SK-N-SH treated with all-trans-retinoic acid at 6 μM for 48 hours (cell line): Measurements from ENCODE around the gene CAMSAP2.

Source experiments
- ATAC-seq: fragments of 200-7000 bp; cut with Tn5 transposase; 3 replicates; pipeline ENCODE4 v1.9.1; 2020; ENCODE audit warnings: mild to moderate bottlenecking, moderate library complexity
- ARNTL ChIP-seq: fragments of 450-650 bp; formaldehyde crosslinking; IDR thresholded peaks from 2 replicates; pipeline ENCODE4 v1.5.0; 2020; ENCODE audit warnings: low read depth, mild to moderate bottlenecking, moderate library complexity, borderline replicate concordance
- BACH2 ChIP-seq: fragments of 250-450 bp; sonication (Bioruptor Pico); IDR thresholded peaks from 2 replicates; pipeline ENCODE4 v1.9.0; 2021; ENCODE audit warnings: mild to moderate bottlenecking, borderline replicate concordance
- CSDC2 ChIP-seq: fragments of 250-450 bp; sonication (Bioruptor Pico); IDR thresholded peaks from 2 replicates; pipeline ENCODE4 v1.5.0; 2020; ENCODE audit warnings: mild to moderate bottlenecking, moderate library complexity
- ESRRG ChIP-seq: fragments of 250-450 bp; sonication (Bioruptor Pico); IDR thresholded peaks from 2 replicates; pipeline ENCODE4 v1.6.1; 2021; ENCODE audit warnings: mild to moderate bottlenecking
- ISL1 ChIP-seq: fragments of 250-450 bp; sonication (Bioruptor Pico); IDR thresholded peaks from 2 replicates; pipeline ENCODE4 v2.1.2; 2022; ENCODE audit warnings: mild to moderate bottlenecking, moderate library complexity
- OSR1 ChIP-seq: fragments of 250-450 bp; sonication (Bioruptor Pico); IDR thresholded peaks from 2 replicates; pipeline ENCODE4 v1.8.0; 2022; ENCODE audit warnings: moderate library complexity, mild to moderate bottlenecking, inconsistent platforms
- PPARA ChIP-seq: fragments of 250-450 bp; sonication (Bioruptor Pico); IDR thresholded peaks from 2 replicates; pipeline ENCODE4 v1.5.0; 2020; ENCODE audit warnings: mild to moderate bottlenecking, borderline replicate concordance
- RARB ChIP-seq: fragments of 250-450 bp; sonication (Bioruptor Pico); IDR thresholded peaks from 2 replicates; pipeline ENCODE4 v1.8.0; 2021; ENCODE audit warnings: mild to moderate bottlenecking, moderate library complexity
- SNAI2 ChIP-seq: fragments of 250-450 bp; sonication (Bioruptor Pico); IDR thresholded peaks from 2 replicates; pipeline ENCODE4 v1.5.0; 2020; ENCODE audit warnings: mild to moderate bottlenecking, moderate library complexity
- ZFP3 ChIP-seq: fragments of 250-450 bp; sonication (Bioruptor Pico); IDR thresholded peaks from 2 replicates; pipeline ENCODE4 v1.5.0; 2020; ENCODE audit warnings: mild to moderate bottlenecking, moderate library complexity
- ZFP30 ChIP-seq: fragments of 450-650 bp; formaldehyde crosslinking; IDR thresholded peaks from 2 replicates; pipeline ENCODE4 v1.5.0; 2022; ENCODE audit warnings: mild to moderate bottlenecking, moderate library complexity
- ZNF70 ChIP-seq: fragments of 450-650 bp; formaldehyde crosslinking; IDR thresholded peaks from 2 replicates; pipeline ENCODE4 v1.5.0; 2020; ENCODE audit warnings: mild to moderate bottlenecking, moderate library complexity
- ZNF8 ChIP-seq: fragments of 450-650 bp; formaldehyde crosslinking; IDR thresholded peaks from 2 replicates; pipeline ENCODE4 v1.5.0; 2020; ENCODE audit warnings: mild to moderate bottlenecking, moderate library complexity
- TF ChIP-seq, protein P1 (sequence below): fragments of 250-450 bp; sonication (Bioruptor Pico); IDR thresholded peaks from 2 replicates; pipeline ENCODE4 v1.8.0; 2020; ENCODE audit warnings: mild to moderate bottlenecking, moderate library complexity, borderline replicate concordance
- TF ChIP-seq, protein P2 (sequence below): fragments of 250-450 bp; sonication (Bioruptor Pico); IDR thresholded peaks from 2 replicates; pipeline ENCODE4 v1.5.0; 2020; ENCODE audit warnings: mild to moderate bottlenecking, moderate library complexity
- TF ChIP-seq, protein P3 (sequence below): fragments of 250-450 bp; sonication (Bioruptor Pico); IDR thresholded peaks from 2 replicates; pipeline ENCODE4 v1.8.0; 2021; ENCODE audit warnings: low read depth, mild to moderate bottlenecking, moderate library complexity, borderline replicate concordance
- TF ChIP-seq, protein P4 (sequence below): fragments of 250-450 bp; sonication (Bioruptor Pico); IDR thresholded peaks from 2 replicates; pipeline ENCODE4 v1.5.1; 2020; ENCODE audit warnings: low read depth, mild to moderate bottlenecking, moderate library complexity
- TF ChIP-seq, protein P5 (sequence below): fragments of 250-450 bp; sonication (Bioruptor Pico); IDR thresholded peaks from 2 replicates; pipeline ENCODE4 v1.5.1; 2021; ENCODE audit warnings: mild to moderate bottlenecking, moderate library complexity

The CAMSAP2 gene

DNA sequence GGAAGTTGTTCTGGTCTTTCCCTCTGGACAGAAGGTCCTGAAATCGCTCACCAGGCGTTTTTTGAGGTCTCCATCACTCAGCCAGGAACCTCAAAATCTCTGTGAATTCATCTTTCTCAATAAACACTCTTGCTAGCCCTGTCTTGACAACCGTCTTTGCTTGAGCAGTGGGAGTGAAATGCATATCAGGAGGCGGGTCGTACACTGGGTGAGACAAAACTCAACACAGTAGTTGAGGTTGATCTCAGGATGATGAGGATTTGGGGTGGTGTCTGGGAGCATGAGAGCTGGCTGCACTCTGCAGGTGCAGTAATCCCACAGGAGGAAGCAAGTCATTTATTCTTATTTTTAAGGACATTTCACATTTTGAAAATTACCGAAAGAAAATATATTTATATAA lies 136.0 kb downstream of the CAMSAP2 start:
- ATAC-seq = no peak
- no peak for TF ChIP-seq OSR1
- TF ChIP-seq, protein P1, sequence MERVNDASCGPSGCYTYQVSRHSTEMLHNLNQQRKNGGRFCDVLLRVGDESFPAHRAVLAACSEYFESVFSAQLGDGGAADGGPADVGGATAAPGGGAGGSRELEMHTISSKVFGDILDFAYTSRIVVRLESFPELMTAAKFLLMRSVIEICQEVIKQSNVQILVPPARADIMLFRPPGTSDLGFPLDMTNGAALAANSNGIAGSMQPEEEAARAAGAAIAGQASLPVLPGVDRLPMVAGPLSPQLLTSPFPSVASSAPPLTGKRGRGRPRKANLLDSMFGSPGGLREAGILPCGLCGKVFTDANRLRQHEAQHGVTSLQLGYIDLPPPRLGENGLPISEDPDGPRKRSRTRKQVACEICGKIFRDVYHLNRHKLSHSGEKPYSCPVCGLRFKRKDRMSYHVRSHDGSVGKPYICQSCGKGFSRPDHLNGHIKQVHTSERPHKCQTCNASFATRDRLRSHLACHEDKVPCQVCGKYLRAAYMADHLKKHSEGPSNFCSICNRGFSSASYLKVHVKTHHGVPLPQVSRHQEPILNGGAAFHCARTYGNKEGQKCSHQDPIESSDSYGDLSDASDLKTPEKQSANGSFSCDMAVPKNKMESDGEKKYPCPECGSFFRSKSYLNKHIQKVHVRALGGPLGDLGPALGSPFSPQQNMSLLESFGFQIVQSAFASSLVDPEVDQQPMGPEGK = no peak
- no peak for TF ChIP-seq ARNTL (CRISPR knock-in tag)

DNA sequence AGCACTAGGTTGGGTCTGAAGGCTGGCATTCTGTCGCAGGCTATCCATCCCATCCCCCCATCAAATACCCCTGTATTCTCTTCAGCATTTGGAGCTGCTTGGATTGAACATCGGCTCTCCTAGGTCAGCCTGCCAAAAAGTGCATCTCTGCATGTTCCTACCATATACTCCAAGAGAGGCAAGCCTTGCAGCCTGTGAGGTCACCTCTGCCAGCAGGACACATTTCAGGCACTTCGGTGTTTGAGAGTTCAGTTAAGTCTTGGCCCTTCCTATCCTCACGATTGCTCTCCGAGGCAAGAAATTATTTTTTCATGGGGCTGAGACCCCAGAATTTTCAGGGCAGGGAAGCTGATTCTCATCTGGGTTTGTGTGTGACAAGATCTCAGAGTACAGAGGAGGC lies 136.7 kb downstream of the CAMSAP2 start:
- TF ChIP-seq ZNF70 (CRISPR knock-in tag) (no peak), PPARA (CRISPR knock-in tag) (no peak), ZFP3 (CRISPR knock-in tag) (no peak), ESRRG (CRISPR knock-in tag) (no peak), BACH2 (CRISPR knock-in tag) (no peak), RARB (CRISPR knock-in tag) (no peak), CSDC2 (no peak)
- TF ChIP-seq, protein P2, sequence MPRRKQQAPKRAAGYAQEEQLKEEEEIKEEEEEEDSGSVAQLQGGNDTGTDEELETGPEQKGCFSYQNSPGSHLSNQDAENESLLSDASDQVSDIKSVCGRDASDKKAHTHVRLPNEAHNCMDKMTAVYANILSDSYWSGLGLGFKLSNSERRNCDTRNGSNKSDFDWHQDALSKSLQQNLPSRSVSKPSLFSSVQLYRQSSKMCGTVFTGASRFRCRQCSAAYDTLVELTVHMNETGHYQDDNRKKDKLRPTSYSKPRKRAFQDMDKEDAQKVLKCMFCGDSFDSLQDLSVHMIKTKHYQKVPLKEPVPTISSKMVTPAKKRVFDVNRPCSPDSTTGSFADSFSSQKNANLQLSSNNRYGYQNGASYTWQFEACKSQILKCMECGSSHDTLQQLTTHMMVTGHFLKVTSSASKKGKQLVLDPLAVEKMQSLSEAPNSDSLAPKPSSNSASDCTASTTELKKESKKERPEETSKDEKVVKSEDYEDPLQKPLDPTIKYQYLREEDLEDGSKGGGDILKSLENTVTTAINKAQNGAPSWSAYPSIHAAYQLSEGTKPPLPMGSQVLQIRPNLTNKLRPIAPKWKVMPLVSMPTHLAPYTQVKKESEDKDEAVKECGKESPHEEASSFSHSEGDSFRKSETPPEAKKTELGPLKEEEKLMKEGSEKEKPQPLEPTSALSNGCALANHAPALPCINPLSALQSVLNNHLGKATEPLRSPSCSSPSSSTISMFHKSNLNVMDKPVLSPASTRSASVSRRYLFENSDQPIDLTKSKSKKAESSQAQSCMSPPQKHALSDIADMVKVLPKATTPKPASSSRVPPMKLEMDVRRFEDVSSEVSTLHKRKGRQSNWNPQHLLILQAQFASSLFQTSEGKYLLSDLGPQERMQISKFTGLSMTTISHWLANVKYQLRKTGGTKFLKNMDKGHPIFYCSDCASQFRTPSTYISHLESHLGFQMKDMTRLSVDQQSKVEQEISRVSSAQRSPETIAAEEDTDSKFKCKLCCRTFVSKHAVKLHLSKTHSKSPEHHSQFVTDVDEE = no peak
- TF ChIP-seq, protein P3, sequence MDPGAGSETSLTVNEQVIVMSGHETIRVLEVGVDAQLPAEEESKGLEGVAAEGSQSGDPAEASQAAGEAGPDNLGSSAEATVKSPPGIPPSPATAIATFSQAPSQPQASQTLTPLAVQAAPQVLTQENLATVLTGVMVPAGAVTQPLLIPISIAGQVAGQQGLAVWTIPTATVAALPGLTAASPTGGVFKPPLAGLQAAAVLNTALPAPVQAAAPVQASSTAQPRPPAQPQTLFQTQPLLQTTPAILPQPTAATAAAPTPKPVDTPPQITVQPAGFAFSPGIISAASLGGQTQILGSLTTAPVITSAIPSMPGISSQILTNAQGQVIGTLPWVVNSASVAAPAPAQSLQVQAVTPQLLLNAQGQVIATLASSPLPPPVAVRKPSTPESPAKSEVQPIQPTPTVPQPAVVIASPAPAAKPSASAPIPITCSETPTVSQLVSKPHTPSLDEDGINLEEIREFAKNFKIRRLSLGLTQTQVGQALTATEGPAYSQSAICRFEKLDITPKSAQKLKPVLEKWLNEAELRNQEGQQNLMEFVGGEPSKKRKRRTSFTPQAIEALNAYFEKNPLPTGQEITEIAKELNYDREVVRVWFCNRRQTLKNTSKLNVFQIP (CRISPR knock-in tag) = no peak
- TF ChIP-seq, protein P4, sequence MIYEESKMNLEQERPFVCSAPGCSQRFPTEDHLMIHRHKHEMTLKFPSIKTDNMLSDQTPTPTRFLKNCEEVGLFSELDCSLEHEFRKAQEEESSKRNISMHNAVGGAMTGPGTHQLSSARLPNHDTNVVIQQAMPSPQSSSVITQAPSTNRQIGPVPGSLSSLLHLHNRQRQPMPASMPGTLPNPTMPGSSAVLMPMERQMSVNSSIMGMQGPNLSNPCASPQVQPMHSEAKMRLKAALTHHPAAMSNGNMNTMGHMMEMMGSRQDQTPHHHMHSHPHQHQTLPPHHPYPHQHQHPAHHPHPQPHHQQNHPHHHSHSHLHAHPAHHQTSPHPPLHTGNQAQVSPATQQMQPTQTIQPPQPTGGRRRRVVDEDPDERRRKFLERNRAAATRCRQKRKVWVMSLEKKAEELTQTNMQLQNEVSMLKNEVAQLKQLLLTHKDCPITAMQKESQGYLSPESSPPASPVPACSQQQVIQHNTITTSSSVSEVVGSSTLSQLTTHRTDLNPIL (CRISPR knock-in tag) = no peak
- TF ChIP-seq, protein P5, sequence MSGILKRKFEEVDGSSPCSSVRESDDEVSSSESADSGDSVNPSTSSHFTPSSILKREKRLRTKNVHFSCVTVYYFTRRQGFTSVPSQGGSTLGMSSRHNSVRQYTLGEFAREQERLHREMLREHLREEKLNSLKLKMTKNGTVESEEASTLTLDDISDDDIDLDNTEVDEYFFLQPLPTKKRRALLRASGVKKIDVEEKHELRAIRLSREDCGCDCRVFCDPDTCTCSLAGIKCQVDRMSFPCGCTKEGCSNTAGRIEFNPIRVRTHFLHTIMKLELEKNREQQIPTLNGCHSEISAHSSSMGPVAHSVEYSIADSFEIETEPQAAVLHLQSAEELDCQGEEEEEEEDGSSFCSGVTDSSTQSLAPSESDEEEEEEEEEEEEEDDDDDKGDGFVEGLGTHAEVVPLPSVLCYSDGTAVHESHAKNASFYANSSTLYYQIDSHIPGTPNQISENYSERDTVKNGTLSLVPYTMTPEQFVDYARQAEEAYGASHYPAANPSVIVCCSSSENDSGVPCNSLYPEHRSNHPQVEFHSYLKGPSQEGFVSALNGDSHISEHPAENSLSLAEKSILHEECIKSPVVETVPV = no peak
- TF ChIP-seq, protein P1 = no peak
- TF ChIP-seq, all 23 proteins: peak for 0
- ATAC-seq = no peak

DNA sequence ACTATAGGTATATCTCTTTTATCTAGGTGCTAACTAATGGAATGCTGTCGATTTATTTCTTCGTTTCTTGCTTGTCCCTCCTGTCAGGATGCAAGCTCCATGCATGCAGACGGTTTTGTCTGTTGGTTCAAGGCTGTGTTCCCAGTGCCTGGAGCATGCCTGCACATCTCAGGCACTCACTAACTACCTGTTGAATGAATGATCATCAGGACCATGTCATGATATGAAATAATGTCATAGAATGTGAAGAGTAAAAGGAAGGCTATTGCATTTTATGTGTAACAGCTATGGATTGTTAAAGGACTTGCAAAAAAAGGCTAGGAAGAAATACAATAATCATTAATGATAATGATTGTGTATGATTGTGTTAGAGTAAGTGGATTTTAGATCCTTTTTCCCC lies 138.3 kb downstream of the CAMSAP2 start:
- no peak for ATAC-seq
- TF ChIP-seq, protein P1 = no peak
- TF ChIP-seq, protein P5 = no peak
- TF ChIP-seq BACH2 (CRISPR knock-in tag) = no peak
- no peak for TF ChIP-seq SNAI2 (CRISPR knock-in tag)
- TF ChIP-seq ISL1 (CRISPR knock-in tag) = no peak
- TF ChIP-seq, protein P4 (CRISPR knock-in tag) = no peak
- TF ChIP-seq, protein P2 = no peak
- TF ChIP-seq ZFP30 = no peak
- TF ChIP-seq ZNF8 (CRISPR knock-in tag) = no peak
- TF ChIP-seq ARNTL (CRISPR knock-in tag) = no peak
- TF ChIP-seq ZNF70 (CRISPR knock-in tag) = no peak
